ENCODE results near the gene ETS1. TPM values are rescaled to one million over a fixed set of nuclear protein-coding genes. Genes with fewer than 3 reads are reported as not detected.

The ETS1 gene
- total RNA-seq, 1 donor: 95.0 TPM

- TF ChIP-seq, protein P1, sequence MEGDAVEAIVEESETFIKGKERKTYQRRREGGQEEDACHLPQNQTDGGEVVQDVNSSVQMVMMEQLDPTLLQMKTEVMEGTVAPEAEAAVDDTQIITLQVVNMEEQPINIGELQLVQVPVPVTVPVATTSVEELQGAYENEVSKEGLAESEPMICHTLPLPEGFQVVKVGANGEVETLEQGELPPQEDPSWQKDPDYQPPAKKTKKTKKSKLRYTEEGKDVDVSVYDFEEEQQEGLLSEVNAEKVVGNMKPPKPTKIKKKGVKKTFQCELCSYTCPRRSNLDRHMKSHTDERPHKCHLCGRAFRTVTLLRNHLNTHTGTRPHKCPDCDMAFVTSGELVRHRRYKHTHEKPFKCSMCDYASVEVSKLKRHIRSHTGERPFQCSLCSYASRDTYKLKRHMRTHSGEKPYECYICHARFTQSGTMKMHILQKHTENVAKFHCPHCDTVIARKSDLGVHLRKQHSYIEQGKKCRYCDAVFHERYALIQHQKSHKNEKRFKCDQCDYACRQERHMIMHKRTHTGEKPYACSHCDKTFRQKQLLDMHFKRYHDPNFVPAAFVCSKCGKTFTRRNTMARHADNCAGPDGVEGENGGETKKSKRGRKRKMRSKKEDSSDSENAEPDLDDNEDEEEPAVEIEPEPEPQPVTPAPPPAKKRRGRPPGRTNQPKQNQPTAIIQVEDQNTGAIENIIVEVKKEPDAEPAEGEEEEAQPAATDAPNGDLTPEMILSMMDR (IDR thresholded peaks at IDR 0.05; ENCODE audit: insufficient read depth, low read depth, low read length): no peak
- DNase-seq (ENCODE audit: low read depth): peak; percentile 43
- no peak overlapping the region for H3K4me3 ChIP-seq (ENCODE audit: low read depth, low read length)
These were observed 150.2 kb downstream of the ETS1 start for GRCh38 chr11:128437136-128437535.

DNA sequence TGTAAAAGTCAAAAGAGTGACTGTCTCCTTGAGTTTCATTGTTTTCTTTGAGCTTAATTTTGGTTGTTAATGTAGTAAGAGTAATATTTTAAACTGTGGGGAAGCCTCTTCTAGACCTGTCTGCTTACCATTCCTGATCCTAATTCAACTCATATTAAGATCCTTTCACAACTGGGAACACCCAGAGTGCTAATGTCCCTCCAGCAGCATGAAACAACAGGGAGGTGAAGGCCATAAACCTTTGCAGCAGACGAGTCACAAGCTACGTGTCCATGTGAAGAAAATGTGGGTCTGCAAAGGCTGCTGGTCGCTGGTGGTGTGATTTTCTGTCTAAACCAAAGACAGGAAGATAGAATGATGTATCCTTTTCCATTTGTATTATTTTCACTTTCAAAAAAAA lies 152.5 kb downstream of the ETS1 start:
- TF ChIP-seq, protein P1 (IDR thresholded peaks at IDR 0.05; ENCODE audit: insufficient read depth, low read depth, low read length): no peak
- no peak for DNase-seq (ENCODE audit: low read depth)
- H3K4me3 ChIP-seq (ENCODE audit: low read depth, low read length): no peak overlapping the region

DNA sequence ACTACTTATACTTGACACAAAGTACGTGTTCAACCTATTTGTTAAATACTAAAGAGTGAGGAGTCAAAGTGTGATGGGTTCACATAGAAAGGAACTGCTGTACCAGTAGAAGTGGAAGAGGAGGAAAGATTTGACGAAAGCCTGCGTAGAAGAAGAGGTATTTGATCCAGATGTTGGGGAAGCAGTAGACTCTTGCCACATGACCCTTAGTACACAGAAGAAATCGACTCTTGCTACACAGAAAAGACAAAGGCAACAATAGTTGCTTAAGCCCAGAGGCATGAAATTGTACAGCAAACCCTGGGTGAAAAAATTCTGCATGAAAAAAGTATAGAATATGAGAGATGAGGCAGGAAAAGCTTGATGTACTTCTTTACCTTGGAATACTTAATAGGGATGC lies 152.9 kb downstream of the ETS1 start:
- H3K4me3 ChIP-seq (ENCODE audit: low read depth, low read length): no peak overlapping the region
- TF ChIP-seq, protein P1 (IDR thresholded peaks at IDR 0.05; ENCODE audit: insufficient read depth, low read depth, low read length): no peak
- no peak for DNase-seq (ENCODE audit: low read depth)

DNA sequence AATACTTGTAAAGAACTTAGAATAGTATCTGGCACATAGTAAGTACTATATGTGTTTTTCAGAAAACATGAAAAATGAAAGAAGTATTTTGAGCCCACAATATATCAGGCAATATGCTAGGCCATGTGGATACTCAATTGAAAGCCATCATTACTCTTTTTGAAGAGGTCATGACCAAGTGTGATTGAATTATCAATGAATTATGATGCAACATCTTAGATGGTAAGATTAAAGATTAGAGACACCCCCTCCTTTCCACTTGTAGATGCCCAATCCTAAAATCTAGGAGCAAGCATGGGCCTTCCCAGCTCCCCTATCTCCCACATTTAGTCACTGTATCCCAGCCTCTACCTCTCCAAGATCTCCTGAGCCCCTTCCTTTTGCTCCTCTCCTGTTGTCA lies 154.4 kb downstream of the ETS1 start:
- TF ChIP-seq, protein P1 (IDR thresholded peaks at IDR 0.05; ENCODE audit: insufficient read depth, low read depth, low read length): no peak
- DNase-seq (ENCODE audit: low read depth): no peak
- H3K4me3 ChIP-seq (ENCODE audit: low read depth, low read length): no peak overlapping the region

DNA sequence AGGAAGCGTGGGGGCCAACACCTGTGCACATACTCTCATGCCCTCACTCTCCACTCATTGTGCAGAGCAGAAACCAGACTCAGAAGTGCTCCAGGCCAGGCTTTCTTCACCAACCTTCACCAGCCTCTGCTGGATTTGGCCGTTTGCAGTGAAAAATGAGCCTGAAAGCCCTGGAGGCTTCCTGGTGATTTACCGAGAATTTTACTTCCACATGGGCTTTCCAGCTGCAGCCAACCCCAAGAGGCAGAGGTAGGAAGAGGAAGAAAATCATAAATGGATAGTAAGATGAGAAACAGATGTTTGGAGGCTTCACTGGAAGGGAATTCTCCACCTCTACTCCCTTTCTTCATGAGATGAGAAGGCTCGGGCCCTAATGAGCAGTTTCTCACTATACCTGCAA lies 155.4 kb downstream of the ETS1 start:
- no peak overlapping the region for H3K4me3 ChIP-seq (ENCODE audit: low read depth, low read length)
- TF ChIP-seq, protein P1 (IDR thresholded peaks at IDR 0.05; ENCODE audit: insufficient read depth, low read depth, low read length): no peak
- DNase-seq (ENCODE audit: low read depth): no peak

GRCh38 chr11:128428935-128429334 lies 158.4 kb downstream of the ETS1 start:
- no peak for DNase-seq (ENCODE audit: low read depth)
- no peak overlapping the region for H3K4me3 ChIP-seq (ENCODE audit: low read depth, low read length)
- TF ChIP-seq, protein P1 (IDR thresholded peaks at IDR 0.05; ENCODE audit: insufficient read depth, low read depth, low read length): no peak

DNA sequence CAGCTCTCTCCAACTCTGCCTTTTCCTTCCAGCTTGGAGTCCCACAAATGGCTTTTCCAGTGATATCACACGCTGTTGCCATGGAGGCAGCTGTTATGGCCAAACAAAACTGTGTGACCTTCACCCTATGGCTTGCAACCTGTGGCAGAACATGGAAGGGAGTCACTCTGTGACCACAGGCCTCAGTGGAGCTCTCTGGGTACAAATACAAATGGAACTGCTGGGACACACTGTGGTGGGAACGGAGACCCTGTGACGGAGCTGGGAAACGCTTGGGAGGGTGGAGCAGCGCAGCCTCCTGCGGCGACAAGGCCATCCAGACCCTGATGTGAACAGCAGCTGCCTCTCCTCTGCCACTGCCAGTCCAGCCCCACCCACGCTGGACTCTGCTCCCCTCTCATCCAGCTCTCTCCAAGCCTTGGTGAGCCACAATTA lies 162.5 kb downstream of the ETS1 start:
- H3K4me3 ChIP-seq (ENCODE audit: low read depth, low read length): no peak overlapping the region
- TF ChIP-seq, protein P1 (IDR thresholded peaks at IDR 0.05; ENCODE audit: insufficient read depth, low read depth, low read length): no peak
- DNase-seq (ENCODE audit: low read depth): peak; percentile 41

Measured in fibroblast of villous mesenchyme (primary cell).